Bronchial epithelial cell (primary cell): ENCODE data around the gene EMP1. TPM values are rescaled to one million over a fixed set of nuclear protein-coding genes. Genes with fewer than 3 reads are reported as not detected.

Source experiments
- DNase-seq: peaks from one replicate; pipeline ENCODE4 v3.0.0-alpha.2; 2010; ENCODE audit warnings: low read depth
- FAIRE-seq: peaks from 2 replicates; lab custom pipeline; 2011; peaks lifted over from hg19 to GRCh38; lab: Jason Lieb, UNC
- H3K27me3 ChIP-seq: 2 replicates; pipeline ENCODE4 v1.5.1; 2011; ENCODE audit warnings: low read length; ENCODE audit not compliant: control insufficient read depth, insufficient read depth
- H3K36me3 ChIP-seq: 2 replicates; pipeline ENCODE4 v1.5.1; 2011; ENCODE audit warnings: low read length; ENCODE audit not compliant: control insufficient read depth, insufficient read depth
- H3K4me3 ChIP-seq: 2 replicates; pipeline ENCODE4 v1.5.1; 2011; ENCODE audit warnings: mild to moderate bottlenecking, low read depth, low read length, control low read depth
- total RNA-seq: library from RNA; depleted of rRNA; stranded (reverse); fragments of >200 nt; gene quantifications from 2 replicates; pipeline ENCODE4 v1.2.1, GENCODE V29; 2014
- TF ChIP-seq, protein P1 (sequence below): IDR thresholded peaks from 2 replicates; pipeline ENCODE4 v1.5.1; 2011; ENCODE audit warnings: mild to moderate bottlenecking, moderate library complexity, low read length, control low read depth, inconsistent platforms; ENCODE audit not compliant: insufficient read depth, severe bottlenecking

The EMP1 gene
- total RNA-seq, 1 donor from 2014 or later = 21.3 TPM

- DNase-seq = peak; percentile 47
- Histone ChIP-seq H3K36me3 (no peaks in the 10 kb centered on the region), H3K27me3 (no peaks in the 10 kb centered on the region), H3K4me3 (no peak overlapping the region)
- TF ChIP-seq, protein P1, sequence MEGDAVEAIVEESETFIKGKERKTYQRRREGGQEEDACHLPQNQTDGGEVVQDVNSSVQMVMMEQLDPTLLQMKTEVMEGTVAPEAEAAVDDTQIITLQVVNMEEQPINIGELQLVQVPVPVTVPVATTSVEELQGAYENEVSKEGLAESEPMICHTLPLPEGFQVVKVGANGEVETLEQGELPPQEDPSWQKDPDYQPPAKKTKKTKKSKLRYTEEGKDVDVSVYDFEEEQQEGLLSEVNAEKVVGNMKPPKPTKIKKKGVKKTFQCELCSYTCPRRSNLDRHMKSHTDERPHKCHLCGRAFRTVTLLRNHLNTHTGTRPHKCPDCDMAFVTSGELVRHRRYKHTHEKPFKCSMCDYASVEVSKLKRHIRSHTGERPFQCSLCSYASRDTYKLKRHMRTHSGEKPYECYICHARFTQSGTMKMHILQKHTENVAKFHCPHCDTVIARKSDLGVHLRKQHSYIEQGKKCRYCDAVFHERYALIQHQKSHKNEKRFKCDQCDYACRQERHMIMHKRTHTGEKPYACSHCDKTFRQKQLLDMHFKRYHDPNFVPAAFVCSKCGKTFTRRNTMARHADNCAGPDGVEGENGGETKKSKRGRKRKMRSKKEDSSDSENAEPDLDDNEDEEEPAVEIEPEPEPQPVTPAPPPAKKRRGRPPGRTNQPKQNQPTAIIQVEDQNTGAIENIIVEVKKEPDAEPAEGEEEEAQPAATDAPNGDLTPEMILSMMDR = no peak
- FAIRE-seq = no peak
Observed at GRCh38 chr12:13194401-13195110, 2.0 kb upstream of the EMP1 start.

DNA sequence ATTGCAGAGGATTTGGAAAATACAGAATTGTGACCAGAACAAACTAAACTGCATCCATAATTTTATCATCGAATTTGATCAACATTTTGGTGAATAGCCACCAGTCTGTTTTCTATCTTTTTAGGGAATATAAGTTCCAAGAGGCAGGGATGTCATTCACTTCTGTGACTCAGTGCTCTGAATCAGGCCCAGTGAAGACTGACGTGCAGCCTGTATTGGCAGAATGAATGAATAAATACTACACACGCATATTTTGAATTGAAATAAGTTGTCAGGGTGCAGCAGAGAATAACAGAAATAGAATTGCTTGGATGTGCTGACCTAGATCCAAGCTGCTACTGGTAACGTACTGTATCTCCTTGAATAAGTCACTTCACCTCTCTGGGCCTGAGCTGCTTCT is 1.3 kb upstream of the EMP1 start:
- no peaks in the 10 kb centered on the region for H3K36me3 ChIP-seq
- FAIRE-seq = no peak
- H3K27me3 ChIP-seq = no peaks in the 10 kb centered on the region
- no peak overlapping the region for H3K4me3 ChIP-seq
- peak; percentile 81 for DNase-seq
- TF ChIP-seq, protein P1 = no peak

GRCh38 chr12:13195785-13196129 is 769 bp upstream of the EMP1 start:
- H3K27me3 ChIP-seq = no peaks in the 10 kb centered on the region
- TF ChIP-seq, protein P1 = no peak
- H3K36me3 ChIP-seq = no peaks in the 10 kb centered on the region
- DNase-seq (no peak), FAIRE-seq (no peak)
- no peak overlapping the region for H3K4me3 ChIP-seq

- Histone ChIP-seq H3K4me3 (peak overlapping the region; percentile 63), H3K27me3 (no peaks in the 10 kb centered on the region), H3K36me3 (no peaks in the 10 kb centered on the region)
- DNase-seq (no peak), FAIRE-seq (no peak)
- TF ChIP-seq, protein P1 = no peak
Observed at GRCh38 chr12:13197032-13197431, 506 bp downstream of the EMP1 start.

GRCh38 chr12:13197526-13198143 is 1.1 kb downstream of the EMP1 start:
- Histone ChIP-seq H3K4me3 (peak overlapping the region; percentile 63), H3K36me3 (no peaks in the 10 kb centered on the region), H3K27me3 (no peaks in the 10 kb centered on the region)
- TF ChIP-seq, protein P1 = no peak
- FAIRE-seq (no peak), DNase-seq (no peak)
